COR-L47 (cell line): Measurements from ENCODE around the gene M6PR.
A peak's percentile ranks its signal among the peaks of the same experiment; 100 is the strongest.

ENCODE experiments used
- DNase-seq: peaks from one replicate; lab custom pipeline; 2025; lab: John Stamatoyannopoulos, UW

Gene M6PR

GRCh38 chr12:8949342-8950220 is at the start of gene M6PR:
Gene M6PR (minus strand): TSS chr12:8949645. CDS start chr12:8946404, 3,241 bp downstream.
- peak; percentile 67 for DNase-seq

DNA sequence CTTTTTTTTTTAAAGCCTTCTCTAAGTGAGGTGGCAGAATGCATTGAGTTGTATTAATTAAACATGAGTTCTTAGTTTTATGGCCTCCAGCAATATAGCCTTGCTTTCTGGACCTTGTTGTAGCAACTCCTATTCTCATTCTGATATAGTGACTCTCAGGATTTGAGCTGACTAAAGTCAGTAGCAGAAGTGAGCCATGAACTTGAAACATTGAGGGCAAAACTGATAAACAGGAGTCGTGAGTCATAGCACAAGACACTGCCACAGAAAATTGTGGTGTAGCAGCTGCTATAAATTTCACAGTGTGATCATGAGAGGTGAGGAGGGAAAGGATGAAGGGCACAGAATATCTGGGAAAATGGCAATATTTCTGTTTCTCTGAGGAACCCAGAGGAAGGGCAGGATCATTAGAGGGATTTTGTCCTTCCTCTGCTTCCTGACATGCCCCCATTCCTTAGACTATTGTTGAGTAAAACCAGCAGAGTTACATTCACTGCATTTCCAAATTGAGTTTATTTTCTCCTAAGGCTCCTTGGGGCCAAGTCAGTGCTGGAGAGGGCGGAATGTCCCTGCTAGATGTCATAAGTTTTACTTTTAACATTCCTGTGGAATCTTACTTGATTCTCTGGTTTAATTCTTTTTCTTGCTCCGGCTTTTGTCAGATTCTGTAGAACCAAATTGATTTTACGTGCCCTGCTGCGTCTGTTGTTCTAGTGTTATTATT is 47.4 kb upstream of the M6PR start:
- no peak for DNase-seq

DNA sequence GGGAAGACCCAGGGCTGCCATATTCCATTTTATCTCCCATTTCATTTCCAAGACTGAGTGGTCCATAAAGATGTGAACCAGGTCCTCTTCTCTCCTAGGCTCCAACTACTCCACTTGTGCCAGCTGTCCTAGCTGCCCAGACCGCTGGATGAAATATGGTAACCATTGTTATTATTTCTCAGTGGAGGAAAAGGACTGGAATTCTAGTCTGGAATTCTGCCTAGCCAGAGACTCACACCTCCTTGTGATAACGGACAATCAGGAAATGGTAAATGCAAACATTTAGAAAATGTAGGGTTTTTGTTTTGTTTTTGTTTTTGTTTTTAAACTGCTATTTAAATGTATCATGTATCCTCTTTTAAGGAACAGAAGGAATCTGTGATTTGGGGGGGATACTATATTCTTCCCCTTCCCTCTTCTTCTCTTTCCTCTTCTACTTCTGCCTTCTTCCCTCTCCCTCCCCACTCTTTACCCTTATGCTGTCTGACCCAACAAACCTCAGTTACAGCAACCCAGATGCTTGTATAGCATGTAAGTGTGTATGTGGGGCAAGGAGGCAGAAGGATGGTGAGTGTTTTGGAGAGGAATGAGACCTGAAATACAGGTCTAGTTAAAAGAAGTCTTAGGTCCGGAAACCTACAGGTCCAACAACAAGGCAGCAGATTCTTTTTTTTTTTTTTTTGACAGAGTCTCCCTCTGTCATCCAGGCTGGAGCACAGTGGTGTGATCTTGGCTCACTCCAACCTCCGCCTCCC is 45.8 kb upstream of the M6PR start:
- DNase-seq: no peak

DNA sequence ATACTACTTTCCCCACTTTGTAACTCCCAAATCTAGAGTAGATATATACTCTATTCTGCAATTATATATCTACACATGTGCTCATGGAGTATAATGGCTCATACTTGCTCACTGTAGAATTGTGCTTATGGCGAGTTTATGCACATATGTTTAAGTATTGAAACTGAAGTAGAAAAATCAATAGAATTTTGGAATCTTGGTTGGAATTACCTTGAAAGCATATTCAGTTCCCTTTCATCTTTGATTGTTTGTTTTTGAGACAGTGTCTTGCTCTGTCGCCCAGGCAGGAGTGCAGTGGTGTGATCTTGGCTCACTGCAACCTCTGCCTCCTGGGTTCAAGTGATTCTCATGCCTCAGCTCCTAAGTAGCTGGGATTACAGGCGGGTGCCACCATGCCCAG is 44.4 kb upstream of the M6PR start:
- DNase-seq: no peak

GRCh38 chr12:8991371-8992345 is 42.2 kb upstream of the M6PR start:
- DNase-seq: no peak

GRCh38 chr12:8989413-8989812 is 40.0 kb upstream of the M6PR start, which contains the start of gene KLRG1:
Gene KLRG1 (plus strand): TSS chr12:8989546. CDS start chr12:8989636, 90 bp downstream.
- no peak for DNase-seq

DNA sequence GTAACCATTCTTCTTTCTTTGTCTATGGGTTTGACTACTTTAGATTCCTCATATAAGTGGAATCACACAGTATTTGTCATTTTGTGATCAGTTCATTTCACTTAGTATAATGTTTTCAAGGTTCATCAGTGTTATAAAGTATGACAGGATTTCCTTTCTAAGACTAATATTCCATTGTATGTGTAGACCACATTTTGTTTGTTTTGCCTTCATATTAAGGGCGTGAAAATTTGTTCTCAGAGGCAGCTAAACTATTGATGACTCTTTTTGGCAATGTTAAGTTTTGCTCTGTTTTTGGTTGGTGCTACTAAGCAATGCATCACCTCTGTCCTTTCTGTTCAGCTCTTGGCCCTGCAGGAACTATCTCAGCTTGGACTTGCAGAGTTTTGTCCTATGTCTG is 38.2 kb upstream of the M6PR start:
- no peak for DNase-seq

GRCh38 chr12:8987163-8987562 is 37.7 kb upstream of the M6PR start:
- no peak for DNase-seq

GRCh38 chr12:8985213-8985754 is 35.8 kb upstream of the M6PR start:
- no peak for DNase-seq

GRCh38 chr12:8980137-8980536 is 30.7 kb upstream of the M6PR start:
- DNase-seq: no peak

DNA sequence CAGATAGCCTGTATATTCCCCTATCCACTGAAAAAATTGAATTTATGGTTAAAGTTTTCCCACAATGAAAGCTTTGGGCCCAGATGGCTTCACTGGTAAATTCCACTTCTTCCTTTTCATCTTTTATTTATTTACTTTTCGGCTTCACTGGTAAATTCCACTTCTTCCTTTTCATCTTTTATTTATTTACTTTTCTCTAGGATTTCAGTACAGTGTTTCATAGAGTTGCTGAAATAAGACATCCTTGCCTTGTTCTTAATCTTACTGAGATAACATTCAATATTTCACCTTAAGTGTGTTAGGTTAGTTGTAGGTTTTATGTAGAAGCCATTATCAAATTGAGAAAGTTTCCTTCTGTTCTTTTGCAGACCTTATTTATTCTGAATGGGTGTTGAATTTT is 21.0 kb upstream of the M6PR start:
- no peak for DNase-seq

- DNase-seq: no peak
Observed at GRCh38 chr12:8969861-8970411, 20.5 kb upstream of the M6PR start.

GRCh38 chr12:8968761-8969160 is 19.3 kb upstream of the M6PR start:
- DNase-seq: no peak

DNA sequence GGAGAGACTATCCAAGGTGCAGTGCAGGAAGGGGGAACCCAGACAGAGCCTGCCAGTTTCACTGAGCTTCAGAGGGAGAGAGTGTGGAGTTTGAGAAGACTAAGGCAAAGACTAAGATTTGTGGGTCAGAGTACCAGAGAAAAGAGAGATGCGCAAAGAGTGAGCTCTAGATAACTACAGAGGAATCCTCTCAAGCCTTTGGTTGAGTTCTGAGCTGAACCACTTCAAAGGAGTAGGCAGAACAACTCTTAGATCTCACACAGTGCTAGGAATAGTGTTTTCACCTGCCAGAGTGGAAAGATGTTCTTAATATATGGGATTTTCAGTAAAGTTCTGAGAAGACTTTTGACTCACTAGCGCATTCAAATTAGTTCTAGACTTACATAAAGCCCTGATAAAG is 10.7 kb upstream of the M6PR start:
- no peak for DNase-seq

GRCh38 chr12:8958066-8958465 is 8.6 kb upstream of the M6PR start:
- DNase-seq: no peak

GRCh38 chr12:8957561-8957960 is 8.1 kb upstream of the M6PR start:
- no peak for DNase-seq

- no peak for DNase-seq
Observed at GRCh38 chr12:8956772-8957171, 7.3 kb upstream of the M6PR start.

DNA sequence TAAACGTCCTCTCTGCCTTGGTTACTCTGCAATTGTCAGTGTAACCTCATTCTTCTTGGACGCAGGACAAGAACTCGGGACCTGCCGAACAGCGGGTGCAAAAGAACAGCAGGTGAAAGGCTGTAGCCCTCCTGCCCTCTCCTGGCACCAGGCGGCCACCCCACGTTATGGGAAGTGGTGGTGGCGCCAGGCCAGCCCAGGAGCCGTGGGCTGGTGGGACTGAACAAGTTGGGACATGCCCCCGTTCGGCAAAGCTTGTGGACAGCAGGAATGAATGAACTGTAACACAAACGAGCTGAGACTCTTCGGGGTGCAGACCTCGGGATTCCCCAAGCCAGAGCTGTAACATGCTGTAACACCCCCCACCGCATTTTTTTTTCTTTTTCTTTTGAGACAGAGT is 6.6 kb upstream of the M6PR start:
- no peak for DNase-seq

GRCh38 chr12:8953773-8954402 is 4.4 kb upstream of the M6PR start:
- DNase-seq: no peak

- no peak for DNase-seq
Observed at GRCh38 chr12:8951744-8952143, 2.3 kb upstream of the M6PR start.
